K562 (cell line): ENCODE results near the gene CAVIN1. TPM values are rescaled to one million over a fixed set of nuclear protein-coding genes. Genes with fewer than 3 reads are reported as not detected.

ENCODE experiments used
- ATAC-seq: fragments of 200-7000 bp; cut with Tn5 transposase; 3 replicates; pipeline ENCODE4 v1.9.1; 2020; ENCODE audit warnings: moderate library complexity
- Bru-seq: library from RNA; stranded (reverse); fragments of 400-500 nt; gene quantifications from one replicate; lab custom pipeline; 2021; lab: Mats Ljungman, UMichigan
- BruChase-seq, 2 experiments: library from RNA; stranded (reverse); fragments of 400-500 nt; gene quantifications; one replicate each; lab custom pipeline; 2021; lab: Mats Ljungman, UMichigan
- BruUV-seq: library from RNA; stranded (reverse); fragments of 400-500 nt; replicated peaks from 2 replicates; lab custom pipeline; 2021; lab: Mats Ljungman, UMichigan
- CTCF ChIA-PET: fragments of 300-600 bp; formaldehyde crosslinking; extraction: SDS; loops from one replicate; lab custom pipeline; 2021; ENCODE audit warnings: low intra/inter-chr PET ratio; lab: Yijun Ruan, JAX
- POLR2A ChIA-PET: fragments of 300-600, 350-650 bp; sonication (Branson Sonifier 250); formaldehyde crosslinking; extraction: SDS; loops from one replicate; lab custom pipeline; 2021; ENCODE audit warnings: antibody characterized with exemption, inconsistent platforms; lab: Yijun Ruan, JAX
- DNase-seq, 4 experiments: peaks; one replicate each; pipeline versions ENCODE4 v3.0.0 to v3.0.0-alpha.2; 2011 to 2018; ENCODE audit warnings: low spot score in 3 of 4, mixed read lengths in 3 of 4; ENCODE audit errors: extremely low read depth in 1 of 4
- FAIRE-seq: peaks from 2 replicates; lab custom pipeline; 2011; peaks lifted over from hg19 to GRCh38; lab: Jason Lieb, UNC
- H2AFZ ChIP-seq: 2 replicates; pipeline ENCODE4 v1.6.0; 2011; ENCODE audit warnings: low read depth, low read length, control low read depth, inconsistent platforms
- H3K27ac ChIP-seq: fragments of 200-600 bp; 3 replicates; pipeline ENCODE4 v1.8.0; 2011; ENCODE audit warnings: low read depth, mild to moderate bottlenecking, control low read depth, inconsistent platforms, low read length, moderate library complexity, mixed read lengths; ENCODE audit errors: extremely low read depth
- H3K27me3 ChIP-seq, 2 experiments: fragments of 300-600 bp in 1 of 2; 2 replicates in 1 of 2; 3 replicates in 1 of 2; pipeline versions ENCODE4 v1.6.0 to v1.8.0; 2011; ENCODE audit warnings: inconsistent platforms in 2 of 2, low read length in 2 of 2, mild to moderate bottlenecking in 1 of 2, mixed read lengths in 1 of 2, moderate library complexity in 1 of 2; ENCODE audit not compliant: control insufficient read depth in 2 of 2, insufficient read depth in 2 of 2
- H3K36me3 ChIP-seq: fragments of 300-600 bp; 3 replicates; pipeline ENCODE4 v1.8.0; 2011; ENCODE audit warnings: mild to moderate bottlenecking, low read length, inconsistent platforms; ENCODE audit not compliant: control insufficient read depth, insufficient read depth
- H3K4me1 ChIP-seq, 2 experiments: fragments of 200-600 bp in 1 of 2; replicated peaks in 1 of 2; 2 replicates in 1 of 2; 3 replicates in 1 of 2; pipeline versions ENCODE4 v1.5.1 to v1.8.0; 2011; ENCODE audit warnings: inconsistent platforms in 2 of 2, low read length in 2 of 2, mild to moderate bottlenecking in 1 of 2, mixed read lengths in 1 of 2, moderate library complexity in 1 of 2; ENCODE audit not compliant: control insufficient read depth in 2 of 2, insufficient read depth in 2 of 2
- H3K4me2 ChIP-seq: 2 replicates; pipeline ENCODE4 v1.6.1; 2011; ENCODE audit warnings: low read length, control low read depth, inconsistent platforms, mixed read lengths; ENCODE audit not compliant: insufficient read depth
- H3K4me3 ChIP-seq: fragments of 200-600 bp; sonication (generic), shearing (Covaris generic); 2 replicates; pipeline ENCODE4 v1.5.1; 2016; ENCODE audit warnings: control low read depth, inconsistent platforms
- H3K79me2 ChIP-seq: fragments of 200-600 bp; 3 replicates; pipeline ENCODE4 v1.8.0; 2011; ENCODE audit warnings: low read length, inconsistent platforms; ENCODE audit not compliant: control insufficient read depth, insufficient read depth
- H3K9ac ChIP-seq, 2 experiments: 2 replicates each; pipeline versions ENCODE4 v1.6.0 to v1.6.1; 2011; ENCODE audit warnings: low read depth in 2 of 2, low read length in 2 of 2, control low read depth in 1 of 2, inconsistent platforms in 1 of 2, mild to moderate bottlenecking in 1 of 2, mixed read lengths in 1 of 2; ENCODE audit not compliant: insufficient read depth in 1 of 2
- H3K9me1 ChIP-seq: one replicate; pipeline ENCODE4 v1.6.0; 2011; ENCODE audit warnings: inconsistent platforms, mild to moderate bottlenecking, low read length, moderate library complexity; ENCODE audit not compliant: control insufficient read depth, insufficient read depth
- H3K9me3 ChIP-seq: replicated peaks from 2 replicates; pipeline ENCODE4 v1.5.1; 2011; ENCODE audit warnings: low read depth, low read length, inconsistent platforms; ENCODE audit not compliant: control insufficient read depth, insufficient read depth
- H4K20me1 ChIP-seq: replicated peaks from 2 replicates; pipeline ENCODE4 v1.6.1; 2011; ENCODE audit warnings: low read length, inconsistent platforms, mixed read lengths; ENCODE audit not compliant: control insufficient read depth, insufficient read depth
- NCOA6 ChIP-seq: fragments of 450-650 bp; IDR thresholded peaks from 2 replicates; pipeline ENCODE4 v1.6.1; 2017; ENCODE audit warnings: mild to moderate bottlenecking
- NFIC ChIP-seq: fragments of 450-650 bp; IDR thresholded peaks from 2 replicates; pipeline ENCODE4 v1.6.1; 2017; ENCODE audit warnings: mild to moderate bottlenecking, inconsistent platforms
- SMAD4 ChIP-seq: fragments of 250-450 bp; sonication (Bioruptor Pico); conservative IDR thresholded peaks from 2 replicates; pipeline ENCODE4 v1.8.0; 2021; ENCODE audit warnings: inconsistent platforms, mild to moderate bottlenecking, moderate library complexity
- WGBS: fragments of 100-300 bp; shearing (Covaris generic); methylation state at CpG from one replicate; pipeline ENCODE4 v1.1.6; 2016; ENCODE audit warnings: low coverage, mixed read lengths; ENCODE audit not compliant: insufficient coverage; ENCODE audit errors: missing lambda C conversion rate; 5-methylcytosine and 5-hydroxymethylcytosine counted together
- in situ Hi-C: fragments of 300-500 bp; cut with MboI; formaldehyde crosslinking; loops from 4 replicates; pipeline ENCODE4 v1.15.0; 2018; ENCODE audit warnings: inconsistent platforms, mixed read lengths
- intact Hi-C: fragments of 100-400 bp; cut with micrococcal nuclease; formaldehyde crosslinking; loops from 2 replicates; pipeline ENCODE4 v1.14.2; 2022
- long read RNA-seq, 3 experiments: library from polyadenylated mRNA in 2 of 3; library from RNA in 1 of 3; unstranded in 2 of 3; stranded (forward) in 1 of 3; transcript quantifications; one replicate each; pipeline ENCODE4 v2.0.0, GENCODE V29; 2019 to 2022
- polyA minus RNA-seq, 3 experiments: library from RNA; depleted of rRNA, polyadenylated mRNA; stranded (reverse); fragments of >200 nt; gene quantifications; 2 replicates each; pipeline ENCODE4 v1.2.3, GENCODE V29; 2011
- polyA plus RNA-seq, 8 experiments: library from polyadenylated mRNA; depleted of rRNA in 4 of 8; stranded (reverse) in 5 of 8; unstranded in 3 of 8; fragments of >200 nt; fragmentation: Nextera tagmentation in 2 of 8; fragmentation: Illumina TruSeq in 1 of 8; extraction: Ambion mirVana in 2 of 8; extraction: Trizol in 1 of 8; gene quantifications; 2 replicates each; pipeline versions ENCODE4 v1.2.1 to v1.2.3, GENCODE V29; 2011 to 2014; ENCODE audit warnings: inconsistent platforms in 1 of 8, missing spikeins in 1 of 8
- total RNA-seq, 7 experiments: library from RNA; depleted of rRNA in 6 of 7; stranded (reverse); fragments of >200 nt in 6 of 7; fragmentation: Illumina TruSeq in 2 of 7; extraction: Trizol in 2 of 7; gene quantifications; 2 replicates each; pipeline versions ENCODE4 v1.2.1 to v1.2.3, GENCODE V29; 2011 to 2021; ENCODE audit warnings: low replicate concordance in 1 of 7
- TF ChIP-seq, protein P1 (sequence below), 2 experiments: fragments of 200-800 bp in 1 of 2; sonication (Bioruptor generic) in 1 of 2; sonication (generic) in 1 of 2; formaldehyde crosslinking in 1 of 2; IDR thresholded peaks in 1 of 2; conservative IDR thresholded peaks in 1 of 2; 2 replicates each; pipeline versions ENCODE4 v1.5.0 to v1.6.1; 2016 to 2020; ENCODE audit warnings: missing compliant biosample characterization in 1 of 2, missing genetic modification characterization in 1 of 2, missing genetic modification reagents in 1 of 2
- TF ChIP-seq, protein P2 (sequence below): fragments of 450-650 bp; IDR thresholded peaks from 2 replicates; pipeline ENCODE4 v1.6.1; 2016
- TF ChIP-seq, protein P3 (sequence below), 2 experiments: IDR thresholded peaks; 2 replicates each; pipeline ENCODE4 v1.6.1; 2012; ENCODE audit warnings: improper control_type of control experiment in 2 of 2, low read depth in 2 of 2, low read length in 2 of 2, borderline replicate concordance in 1 of 2

CAVIN1 gene, protein sequence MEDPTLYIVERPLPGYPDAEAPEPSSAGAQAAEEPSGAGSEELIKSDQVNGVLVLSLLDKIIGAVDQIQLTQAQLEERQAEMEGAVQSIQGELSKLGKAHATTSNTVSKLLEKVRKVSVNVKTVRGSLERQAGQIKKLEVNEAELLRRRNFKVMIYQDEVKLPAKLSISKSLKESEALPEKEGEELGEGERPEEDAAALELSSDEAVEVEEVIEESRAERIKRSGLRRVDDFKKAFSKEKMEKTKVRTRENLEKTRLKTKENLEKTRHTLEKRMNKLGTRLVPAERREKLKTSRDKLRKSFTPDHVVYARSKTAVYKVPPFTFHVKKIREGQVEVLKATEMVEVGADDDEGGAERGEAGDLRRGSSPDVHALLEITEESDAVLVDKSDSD
- total RNA-seq (2011; cell fraction: chromatin; rRNA removed; ENCODE audit: low replicate concordance): 11.6 and 29.3 TPM in 2 replicates
- 22.9 and 29.9 TPM in 2 replicates for total RNA-seq (2011; cell fraction: nucleolus; rRNA removed)
- 18.6 and 22.2 TPM in 2 replicates for total RNA-seq (2011; cell fraction: nucleoplasm; rRNA removed)
- total RNA-seq (2014; rRNA removed) (126 and 135 TPM in 2 replicates), total RNA-seq (2014; rRNA removed; fragmentation: Illumina TruSeq; extraction: Trizol) (56.1 and 57.8 TPM in 2 replicates), total RNA-seq (2015; rRNA removed; fragmentation: Illumina TruSeq; extraction: Trizol) (74.5 and 80.0 TPM in 2 replicates), total RNA-seq (2021) (143 and 162 TPM in 2 replicates), polyA plus RNA-seq (2011; rRNA removed) (44.6 and 60.0 TPM in 2 replicates), polyA plus RNA-seq (2014; fragmentation: Illumina TruSeq; extraction: Trizol) (77.6 and 93.7 TPM in 2 replicates), polyA plus RNA-seq (2014; fragmentation: Nextera tagmentation; extraction: Ambion mirVana) (1 to 10 TPM; 6.8 to 8.6 TPM), polyA plus RNA-seq (2014; rRNA removed) (72.9 and 92.8 TPM in 2 replicates), polyA minus RNA-seq (2011; rRNA and poly(A)+ RNA removed) (34.7 and 64.3 TPM in 2 replicates), Bru-seq, nascent RNA (percentile 82 among the genes with signal in this experiment), BruChase-seq, experiment 1, labeled RNA remaining after a 2-hour chase (percentile 81 among the genes with signal in this experiment), BruChase-seq, experiment 2, labeled RNA remaining after a 6-hour chase (percentile 83 among the genes with signal in this experiment)
- 39.4 and 107 TPM in 2 replicates for polyA plus RNA-seq (2011; cell fraction: cytosol; rRNA removed)
- polyA plus RNA-seq (2011; cell fraction: nucleus; rRNA removed): 8.0 and 16.1 TPM in 2 replicates
- 74.3 and 99.4 TPM in 2 replicates for polyA plus RNA-seq (2012)
- 81.5 and 110 TPM in 2 replicates for polyA minus RNA-seq (2011; cell fraction: cytosol; rRNA and poly(A)+ RNA removed)
- 9.4 and 9.6 TPM in 2 replicates for polyA minus RNA-seq (2011; cell fraction: nucleus; rRNA and poly(A)+ RNA removed)
- long read RNA-seq, experiment 1, transcript CAVIN1-201 (2 exons, 3,828 nt): major isoform, 207 of 924 reads
- long read RNA-seq, experiment 1, partial matches to known transcripts: 686 of 924 reads
- long read RNA-seq, experiment 1, other reads (novel, unspliced or antisense): 31 of 924 reads
- long read RNA-seq, experiment 2, transcript CAVIN1-201 (2 exons, 3,828 nt): major isoform, 60 of 205 reads
- long read RNA-seq, experiment 2, partial matches to known transcripts: 0 of 205 reads
- long read RNA-seq, experiment 2, other reads (novel, unspliced or antisense): 145 of 205 reads
- long read RNA-seq, experiment 3, transcript CAVIN1-201 (2 exons, 3,828 nt): major isoform, 99 of 133 reads
- long read RNA-seq, experiment 3, partial matches to known transcripts: 1 of 133 reads
- long read RNA-seq, experiment 3, other reads (novel, unspliced or antisense): 33 of 133 reads

DNA sequence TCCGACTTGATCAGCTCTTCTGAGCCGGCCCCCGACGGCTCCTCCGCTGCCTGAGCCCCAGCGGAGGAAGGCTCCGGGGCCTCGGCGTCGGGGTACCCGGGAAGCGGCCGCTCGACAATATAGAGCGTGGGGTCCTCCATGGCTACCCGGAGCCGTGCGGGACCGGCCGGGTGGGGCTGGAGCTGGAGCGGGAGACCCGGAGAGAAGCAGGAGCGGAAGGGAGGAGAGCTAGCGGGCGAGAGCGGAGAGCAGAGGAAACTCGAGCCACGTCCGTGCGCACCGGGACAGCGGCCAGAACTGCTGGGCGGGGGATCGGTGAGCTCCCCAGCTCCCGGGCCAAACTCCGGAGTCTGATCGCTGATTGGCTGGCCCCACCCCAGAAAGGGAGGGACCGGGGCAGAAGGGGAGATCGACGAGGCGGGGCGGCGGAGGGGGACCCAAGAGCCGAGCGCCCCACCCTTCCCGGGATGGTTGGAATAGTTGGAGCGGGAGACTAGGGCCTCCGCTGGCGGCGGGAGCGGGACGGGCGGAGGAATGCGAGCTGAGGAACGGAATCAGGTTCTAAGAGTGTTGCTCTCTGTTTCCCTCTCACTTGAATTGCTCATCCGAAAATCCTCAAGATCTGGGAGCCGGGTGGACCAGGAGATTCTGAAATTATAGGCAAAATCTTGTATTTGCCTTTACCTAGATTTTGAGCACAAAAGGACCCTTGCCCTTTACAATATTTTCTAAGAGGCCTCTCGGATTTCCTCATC, at the start of gene CAVIN1:
TSS of gene CAVIN1 (minus strand) at position 299 of the 755 bp plus-strand sequence. CDS start at position 140, 159 bp downstream.
- no peaks in the 10 kb centered on the region for H3K9me1 ChIP-seq
- in situ Hi-C loops: loop anchor here (5.0 kb wide), 1 partner anchor 104 kb away; no protein-coding TSS in a partner anchor
- intact Hi-C loops: loop anchor here (2.0 kb wide), 1 partner anchor 36 kb away; the partner anchor contains the start of gene ATP6V0A1
- CTCF ChIA-PET: no interaction called here
- H3K9ac ChIP-seq: peak within 1 kb of the TSS; percentile 77 to 97
- 2% methylated on average over 38 of the region's 58 CpGs for WGBS
- H3K4me1 ChIP-seq: peaks cover 21 to 33% of the 10 kb centered on the region in 2 experiments; a peak in 4 of 5 replicates
- ATAC-seq: peak; percentile 88
- peaks cover 12% of the 10 kb centered on the region; the same call in 1 of the 2 replicates for H4K20me1 ChIP-seq
- H3K4me2 ChIP-seq: peak within 1 kb of the TSS; percentile 93
- peak within 1 kb of the TSS; percentile 66 for H2AFZ ChIP-seq
- peak; percentile 59 for FAIRE-seq
- no peaks in the 10 kb centered on the region for H3K27me3 ChIP-seq
- no peaks in the 10 kb centered on the region for H3K9me3 ChIP-seq
- H3K4me3 ChIP-seq: peak within 1 kb of the TSS; percentile 64
- POLR2A ChIA-PET: interaction anchor here (0.6 to 2.2 kb wide), 16 partner anchors 8 to 359 kb away, joined by 3 to 10 read pairs (median 4); no protein-coding TSS in a partner anchor
- H3K27ac ChIP-seq: peak within 1 kb of the TSS; percentile 71
- peaks cover 27% of the 10 kb centered on the region; the same call in 2 of the 3 replicates for H3K36me3 ChIP-seq
- peaks cover 48% of the 10 kb centered on the region for H3K79me2 ChIP-seq
- DNase-seq: peak; percentile 93 to 99 (median 98)
- no TSS peak for BruUV-seq
- TF ChIP-seq, protein P1, sequence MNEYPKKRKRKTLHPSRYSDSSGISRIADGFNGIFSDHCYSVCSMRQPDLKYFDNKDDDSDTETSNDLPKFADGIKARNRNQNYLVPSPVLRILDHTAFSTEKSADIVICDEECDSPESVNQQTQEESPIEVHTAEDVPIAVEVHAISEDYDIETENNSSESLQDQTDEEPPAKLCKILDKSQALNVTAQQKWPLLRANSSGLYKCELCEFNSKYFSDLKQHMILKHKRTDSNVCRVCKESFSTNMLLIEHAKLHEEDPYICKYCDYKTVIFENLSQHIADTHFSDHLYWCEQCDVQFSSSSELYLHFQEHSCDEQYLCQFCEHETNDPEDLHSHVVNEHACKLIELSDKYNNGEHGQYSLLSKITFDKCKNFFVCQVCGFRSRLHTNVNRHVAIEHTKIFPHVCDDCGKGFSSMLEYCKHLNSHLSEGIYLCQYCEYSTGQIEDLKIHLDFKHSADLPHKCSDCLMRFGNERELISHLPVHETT (CRISPR knock-in tag; conservative IDR thresholded peaks at IDR 0.05 in 1 of 2, IDR thresholded peaks at IDR 0.05 in 1 of 2): peak in 1 of 2 experiments; percentile 39; a peak in 1 of 4 replicates
- TF ChIP-seq NFIC (peak; percentile 93), SMAD4 (CRISPR knock-in tag) (0 out of 2 replicates have a peak, but pooled peaks have one; percentile 12), NCOA6 (peak; percentile 94)
- TF ChIP-seq, protein P2, sequence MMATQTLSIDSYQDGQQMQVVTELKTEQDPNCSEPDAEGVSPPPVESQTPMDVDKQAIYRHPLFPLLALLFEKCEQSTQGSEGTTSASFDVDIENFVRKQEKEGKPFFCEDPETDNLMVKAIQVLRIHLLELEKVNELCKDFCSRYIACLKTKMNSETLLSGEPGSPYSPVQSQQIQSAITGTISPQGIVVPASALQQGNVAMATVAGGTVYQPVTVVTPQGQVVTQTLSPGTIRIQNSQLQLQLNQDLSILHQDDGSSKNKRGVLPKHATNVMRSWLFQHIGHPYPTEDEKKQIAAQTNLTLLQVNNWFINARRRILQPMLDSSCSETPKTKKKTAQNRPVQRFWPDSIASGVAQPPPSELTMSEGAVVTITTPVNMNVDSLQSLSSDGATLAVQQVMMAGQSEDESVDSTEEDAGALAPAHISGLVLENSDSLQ: peak; percentile 13; the same call in 1 of the 2 replicates
- TF ChIP-seq, protein P3, sequence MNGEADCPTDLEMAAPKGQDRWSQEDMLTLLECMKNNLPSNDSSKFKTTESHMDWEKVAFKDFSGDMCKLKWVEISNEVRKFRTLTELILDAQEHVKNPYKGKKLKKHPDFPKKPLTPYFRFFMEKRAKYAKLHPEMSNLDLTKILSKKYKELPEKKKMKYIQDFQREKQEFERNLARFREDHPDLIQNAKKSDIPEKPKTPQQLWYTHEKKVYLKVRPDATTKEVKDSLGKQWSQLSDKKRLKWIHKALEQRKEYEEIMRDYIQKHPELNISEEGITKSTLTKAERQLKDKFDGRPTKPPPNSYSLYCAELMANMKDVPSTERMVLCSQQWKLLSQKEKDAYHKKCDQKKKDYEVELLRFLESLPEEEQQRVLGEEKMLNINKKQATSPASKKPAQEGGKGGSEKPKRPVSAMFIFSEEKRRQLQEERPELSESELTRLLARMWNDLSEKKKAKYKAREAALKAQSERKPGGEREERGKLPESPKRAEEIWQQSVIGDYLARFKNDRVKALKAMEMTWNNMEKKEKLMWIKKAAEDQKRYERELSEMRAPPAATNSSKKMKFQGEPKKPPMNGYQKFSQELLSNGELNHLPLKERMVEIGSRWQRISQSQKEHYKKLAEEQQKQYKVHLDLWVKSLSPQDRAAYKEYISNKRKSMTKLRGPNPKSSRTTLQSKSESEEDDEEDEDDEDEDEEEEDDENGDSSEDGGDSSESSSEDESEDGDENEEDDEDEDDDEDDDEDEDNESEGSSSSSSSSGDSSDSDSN (IDR thresholded peaks at IDR 0.05; ENCODE audit: borderline replicate concordance in 1 of 2, low read depth in 2 of 2, low read length in 2 of 2): peak; percentile 69 to 75; a peak in 1 of 4 replicates
